IPS-11a (cell line): ENCODE measurements around the gene DYNLT1.
"Not testable (repeated sequence)": the region's sequence is repeated elsewhere in the genome, so short reads cannot be mapped to it uniquely, and the experiment has no call there.

Experiments used
- H3K4me3 ChIP-seq: one replicate; pipeline ENCODE4 v1.5.1; 2013; ENCODE audit warnings: low read depth, low read length, control low read depth

Gene DYNLT1

DNA sequence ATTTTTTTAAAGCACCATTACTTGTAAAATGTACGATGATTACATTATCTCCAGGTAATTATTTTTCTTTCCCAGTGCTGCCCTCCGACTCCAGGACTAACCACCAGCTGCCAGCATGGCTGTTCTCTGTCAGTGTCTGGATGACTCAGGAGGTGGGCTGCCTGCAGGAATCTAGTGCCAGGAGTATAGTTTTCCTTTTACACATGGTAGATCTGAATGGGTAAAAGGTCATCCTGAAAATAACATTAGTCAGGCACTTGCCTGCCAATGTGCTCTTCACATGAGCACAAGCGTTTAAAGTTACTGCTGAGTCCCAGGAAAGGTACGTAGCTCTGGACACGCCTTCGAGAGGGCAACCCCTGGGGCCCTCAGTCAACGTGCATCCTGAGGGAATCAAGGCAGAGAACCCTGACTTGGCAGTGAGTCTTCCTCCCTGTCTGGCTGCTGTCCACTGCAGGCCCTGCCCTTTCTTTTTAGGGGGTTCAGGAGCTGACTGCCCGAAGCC is 2.4 kb downstream of the DYNLT1 start:
- H3K4me3 ChIP-seq: no peak overlapping the region

GRCh38 chr6:158640519-158640918 is 4.0 kb downstream of the DYNLT1 start:
- H3K4me3 ChIP-seq: no peak overlapping the region

DNA sequence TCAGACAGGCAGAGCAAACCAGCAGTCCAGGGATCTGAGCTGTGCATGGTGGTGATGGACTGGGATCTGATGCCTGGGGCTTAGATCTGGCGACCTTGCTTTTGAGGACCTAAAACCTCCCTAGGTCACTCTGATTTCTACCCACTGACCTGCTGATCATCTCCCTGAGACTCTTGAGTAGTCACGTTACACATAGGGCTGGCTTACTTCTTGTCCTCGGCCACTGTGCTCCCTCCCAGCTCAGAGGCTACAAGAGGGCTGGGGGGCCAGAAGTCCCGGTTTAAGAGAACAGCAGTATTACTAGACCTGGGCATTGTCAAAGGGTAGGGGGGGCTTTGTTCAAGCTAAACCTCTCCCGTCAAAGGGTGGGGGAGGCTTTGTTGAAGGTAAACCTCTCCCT is 5.5 kb downstream of the DYNLT1 start:
- no peak overlapping the region for H3K4me3 ChIP-seq

- no peak overlapping the region for H3K4me3 ChIP-seq
Measured at GRCh38 chr6:158638324-158638854, 6.2 kb downstream of the DYNLT1 start.

DNA sequence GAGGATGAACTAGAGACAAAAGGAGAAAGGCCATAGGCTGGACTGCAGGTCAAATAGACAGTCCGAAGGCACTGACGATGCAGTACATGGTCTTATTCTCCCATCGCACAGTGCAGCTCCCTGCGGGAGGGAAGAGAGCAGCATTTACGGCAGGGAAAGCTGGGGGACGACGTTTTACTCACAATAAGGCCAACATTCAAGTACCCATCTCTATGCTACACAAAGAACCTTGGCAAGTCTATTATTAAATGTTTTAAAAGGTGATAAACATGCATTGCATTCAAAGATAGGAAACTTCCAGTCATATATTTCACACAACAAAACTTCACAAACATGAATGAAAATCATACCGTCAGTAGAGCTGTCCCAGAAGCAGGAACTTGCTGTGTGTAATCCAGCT is 7.8 kb downstream of the DYNLT1 start:
- no peak overlapping the region for H3K4me3 ChIP-seq

- no peak overlapping the region for H3K4me3 ChIP-seq
Measured at GRCh38 chr6:158635427-158636073, 9.0 kb downstream of the DYNLT1 start.

- no peak overlapping the region for H3K4me3 ChIP-seq
Measured at GRCh38 chr6:158634695-158635426, 9.7 kb downstream of the DYNLT1 start.

GRCh38 chr6:158633127-158633526 is 11.4 kb downstream of the DYNLT1 start:
- no peak overlapping the region for H3K4me3 ChIP-seq

DNA sequence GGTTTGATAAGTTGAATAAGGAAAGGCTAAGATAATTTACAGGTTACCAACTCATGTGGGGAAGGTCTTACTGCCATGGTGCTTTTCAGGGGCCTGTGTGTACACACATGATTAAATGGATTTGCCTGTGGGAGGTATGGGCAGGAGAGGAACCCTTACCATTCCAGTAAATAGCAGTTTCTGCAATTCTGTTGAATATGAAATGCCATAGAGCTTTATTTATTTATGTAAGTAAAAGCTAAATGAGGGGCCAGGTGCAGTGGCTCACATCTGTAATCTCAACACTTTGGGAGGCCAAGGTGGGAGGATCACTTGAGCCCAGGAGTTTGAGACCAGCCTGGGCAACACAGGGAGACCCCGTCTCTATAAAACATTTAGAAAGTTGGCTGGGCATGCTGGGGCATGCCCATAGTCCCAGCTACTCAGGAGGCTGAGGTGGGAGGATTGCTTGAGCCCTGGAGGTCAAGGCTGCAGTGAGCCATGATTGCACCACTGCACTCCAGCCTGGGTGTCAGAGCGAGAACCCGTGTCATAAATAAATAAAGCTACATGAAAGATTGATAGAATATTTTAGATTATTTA is 11.9 kb downstream of the DYNLT1 start:
- not testable (repeated sequence) for H3K4me3 ChIP-seq

DNA sequence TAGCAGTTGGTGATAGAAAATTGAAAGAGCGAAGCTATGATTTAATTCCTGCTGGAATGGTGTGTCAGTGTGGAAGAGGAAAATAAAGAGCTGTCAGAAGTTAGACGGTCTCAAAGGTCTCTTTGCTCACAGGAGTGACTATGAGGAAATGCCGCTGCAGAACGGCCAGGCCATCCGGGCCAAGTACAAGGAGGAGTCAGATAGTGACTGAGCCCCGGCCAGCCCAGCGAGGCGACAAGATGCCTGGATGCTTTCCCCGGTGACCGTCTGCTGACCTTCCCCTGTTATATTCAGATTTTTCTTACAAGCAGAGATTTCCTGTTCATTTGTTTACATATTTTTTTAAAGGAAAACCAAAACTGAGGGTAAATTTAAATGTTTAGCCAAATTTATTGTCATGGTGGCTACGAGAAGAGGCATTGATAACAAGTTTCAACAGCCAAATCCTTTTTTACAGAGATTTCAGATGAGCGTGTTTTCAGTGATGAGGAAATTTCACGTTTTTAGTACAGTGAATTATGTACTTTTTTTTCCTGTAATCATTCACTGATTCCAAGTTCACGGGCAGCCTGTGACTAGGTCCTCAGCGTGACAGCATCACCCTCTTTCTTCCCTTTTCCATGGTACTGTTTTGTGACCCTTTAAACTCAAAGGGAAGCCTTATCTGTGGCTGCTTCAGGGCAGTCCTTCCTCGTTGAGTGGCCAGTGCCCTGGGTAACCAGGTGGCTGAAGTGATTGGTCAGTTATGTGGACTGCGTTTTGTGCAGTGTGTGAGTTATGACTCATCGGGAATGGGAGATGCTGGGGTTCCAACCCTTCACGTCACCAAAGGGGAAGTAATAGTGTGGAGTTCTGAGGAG is 12.6 kb downstream of the DYNLT1 start:
- no peak overlapping the region for H3K4me3 ChIP-seq

GRCh38 chr6:158630938-158631616 is 13.5 kb downstream of the DYNLT1 start:
- no peak overlapping the region for H3K4me3 ChIP-seq

GRCh38 chr6:158629367-158630221 is 14.9 kb downstream of the DYNLT1 start:
- no peak overlapping the region for H3K4me3 ChIP-seq

GRCh38 chr6:158628542-158628941 is 16.0 kb downstream of the DYNLT1 start:
- no peak overlapping the region for H3K4me3 ChIP-seq

DNA sequence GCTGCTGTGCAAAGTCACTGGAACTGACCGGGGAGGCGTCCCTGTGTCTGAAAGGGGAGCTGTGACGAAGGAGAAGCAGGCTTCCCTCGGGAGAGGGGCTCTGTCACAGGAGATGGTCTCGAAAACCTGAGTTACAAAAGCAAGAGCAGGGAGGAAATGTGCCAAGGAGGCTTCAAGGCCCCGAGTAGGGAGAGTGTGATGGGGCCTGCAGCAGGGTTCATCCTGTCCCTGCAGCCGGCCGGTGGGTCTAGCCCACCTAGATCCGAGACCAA is 16.7 kb downstream of the DYNLT1 start:
- H3K4me3 ChIP-seq: no peak overlapping the region

DNA sequence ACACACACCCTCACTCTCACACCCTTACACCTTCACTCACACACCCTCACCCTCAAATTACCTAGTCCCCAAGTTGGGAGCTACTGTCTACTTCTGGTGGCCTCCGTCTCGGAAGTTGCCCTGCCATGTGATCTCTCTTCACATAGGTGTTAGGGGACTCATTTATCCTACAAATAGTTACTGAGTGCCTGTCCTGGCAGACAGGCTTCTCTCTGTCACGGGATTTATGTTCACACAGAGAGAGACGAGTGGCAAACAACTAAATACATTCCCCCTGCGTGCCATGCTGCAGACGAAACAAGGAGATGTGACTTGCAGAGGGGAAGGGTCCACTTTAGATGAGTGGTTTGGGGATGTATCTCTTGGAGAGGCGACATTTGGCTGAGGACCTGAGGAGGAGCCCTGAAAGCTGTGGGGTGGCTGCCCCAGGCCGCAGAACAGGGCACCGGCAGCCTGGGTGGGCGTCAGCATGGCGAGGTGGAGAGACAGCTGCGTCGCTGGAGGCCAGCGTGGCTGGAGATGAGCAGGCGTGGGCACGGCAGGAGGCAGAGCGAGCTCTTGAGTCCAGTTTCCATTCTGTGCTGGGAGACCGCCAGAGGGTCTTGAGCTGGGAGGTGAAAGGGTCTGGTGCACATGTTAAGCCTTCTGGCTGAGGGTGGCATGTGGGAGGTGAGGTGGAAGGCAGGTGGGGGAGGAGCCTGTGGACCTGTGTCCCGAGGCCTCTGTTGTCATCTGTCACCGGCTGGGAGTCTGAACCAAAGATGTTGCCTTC is 17.2 kb downstream of the DYNLT1 start:
- no peak overlapping the region for H3K4me3 ChIP-seq

GRCh38 chr6:158626360-158627167 is 18.0 kb downstream of the DYNLT1 start:
- no peak overlapping the region for H3K4me3 ChIP-seq

DNA sequence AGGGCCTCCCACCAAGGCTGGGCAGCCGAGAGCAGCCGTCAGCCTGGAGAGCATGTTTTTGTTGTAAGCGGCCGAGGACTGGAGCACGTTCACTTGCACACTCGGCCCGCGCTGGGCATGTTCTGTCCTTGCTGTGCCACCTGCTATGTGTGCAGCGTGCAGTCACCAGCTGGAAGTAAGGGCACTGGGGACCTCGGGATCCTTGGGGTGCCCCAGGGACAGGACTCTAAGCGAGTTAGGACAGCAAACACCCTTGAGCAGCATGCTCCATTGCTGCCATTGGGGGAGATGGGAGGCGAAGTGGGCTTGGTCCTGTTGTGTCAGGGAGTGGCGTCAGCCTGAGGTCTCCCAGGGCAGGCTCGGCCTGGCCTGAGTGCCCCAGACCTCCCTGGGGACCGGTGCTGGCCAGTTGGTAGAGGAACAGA is 18.6 kb downstream of the DYNLT1 start:
- no peak overlapping the region for H3K4me3 ChIP-seq
